Measurements from ENCODE around the gene ZBTB11. TPM values are rescaled to one million over a fixed set of nuclear protein-coding genes. Genes with fewer than 3 reads are reported as not detected.
A peak's percentile ranks its signal among the peaks of the same experiment; 100 is the strongest.
"Not testable (repeated sequence)": the region's sequence is repeated elsewhere in the genome, so short reads cannot be mapped to it uniquely, and the experiment has no call there.

The ZBTB11 gene, protein sequence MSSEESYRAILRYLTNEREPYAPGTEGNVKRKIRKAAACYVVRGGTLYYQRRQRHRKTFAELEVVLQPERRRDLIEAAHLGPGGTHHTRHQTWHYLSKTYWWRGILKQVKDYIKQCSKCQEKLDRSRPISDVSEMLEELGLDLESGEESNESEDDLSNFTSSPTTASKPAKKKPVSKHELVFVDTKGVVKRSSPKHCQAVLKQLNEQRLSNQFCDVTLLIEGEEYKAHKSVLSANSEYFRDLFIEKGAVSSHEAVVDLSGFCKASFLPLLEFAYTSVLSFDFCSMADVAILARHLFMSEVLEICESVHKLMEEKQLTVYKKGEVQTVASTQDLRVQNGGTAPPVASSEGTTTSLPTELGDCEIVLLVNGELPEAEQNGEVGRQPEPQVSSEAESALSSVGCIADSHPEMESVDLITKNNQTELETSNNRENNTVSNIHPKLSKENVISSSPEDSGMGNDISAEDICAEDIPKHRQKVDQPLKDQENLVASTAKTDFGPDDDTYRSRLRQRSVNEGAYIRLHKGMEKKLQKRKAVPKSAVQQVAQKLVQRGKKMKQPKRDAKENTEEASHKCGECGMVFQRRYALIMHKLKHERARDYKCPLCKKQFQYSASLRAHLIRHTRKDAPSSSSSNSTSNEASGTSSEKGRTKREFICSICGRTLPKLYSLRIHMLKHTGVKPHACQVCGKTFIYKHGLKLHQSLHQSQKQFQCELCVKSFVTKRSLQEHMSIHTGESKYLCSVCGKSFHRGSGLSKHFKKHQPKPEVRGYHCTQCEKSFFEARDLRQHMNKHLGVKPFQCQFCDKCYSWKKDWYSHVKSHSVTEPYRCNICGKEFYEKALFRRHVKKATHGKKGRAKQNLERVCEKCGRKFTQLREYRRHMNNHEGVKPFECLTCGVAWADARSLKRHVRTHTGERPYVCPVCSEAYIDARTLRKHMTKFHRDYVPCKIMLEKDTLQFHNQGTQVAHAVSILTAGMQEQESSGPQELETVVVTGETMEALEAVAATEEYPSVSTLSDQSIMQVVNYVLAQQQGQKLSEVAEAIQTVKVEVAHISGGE
- total RNA-seq: 10 to 100 TPM; 24.1 to 25.8 (median 24.8) TPM

GRCh38 chr3:101676765-101677435, at the start of gene ZBTB11:
Gene ZBTB11, minus strand, starts transcription at chr3:101677132. Its CDS starts 218 bp downstream, at chr3:101676914.
- Mint-ChIP-seq H3K4me3 (peak within 1 kb of the TSS; percentile 95), H3K27me3 (ENCODE audit: low read depth) (no peaks in the 10 kb centered on the region), H3K36me3 (ENCODE audit: insufficient read depth) (peaks cover 19% of the 10 kb centered on the region), H3K9me3 (no peaks in the 10 kb centered on the region), H3K4me1 (ENCODE audit: low read depth) (peaks cover 50% of the 10 kb centered on the region)
- peak; percentile 65 to 71 for ATAC-seq
- DNase-seq: peak; percentile 100

DNA sequence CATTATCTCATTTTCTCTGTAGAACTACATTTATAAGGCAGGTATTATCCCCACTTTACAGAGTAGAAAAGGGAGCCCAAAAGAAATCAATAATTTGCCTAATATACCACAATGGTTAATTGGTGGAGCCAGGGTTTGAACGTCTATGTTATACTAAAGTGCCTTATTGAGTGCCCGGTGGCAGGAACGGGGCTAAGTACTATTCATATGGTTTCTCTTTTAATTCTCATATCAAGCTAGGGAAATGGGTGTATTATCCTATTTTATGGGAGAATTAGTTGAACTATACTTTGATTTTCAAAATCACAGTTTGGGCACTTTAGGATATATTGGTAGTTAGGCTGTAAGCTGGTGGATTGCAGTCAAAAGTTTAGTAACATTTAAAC, 49.0 kb upstream of the ZBTB11 start:
- Mint-ChIP-seq H3K4me3 (peak overlapping the region; percentile 91), H3K4me1 (ENCODE audit: low read depth) (peaks cover 34% of the 10 kb centered on the region), H3K27me3 (ENCODE audit: low read depth) (no peaks in the 10 kb centered on the region), H3K9me3 (no peaks in the 10 kb centered on the region), H3K36me3 (ENCODE audit: insufficient read depth) (peaks cover 15% of the 10 kb centered on the region)
- DNase-seq (no peak), ATAC-seq (no peak)

- Mint-ChIP-seq H3K36me3 (ENCODE audit: insufficient read depth) (peaks cover 12% of the 10 kb centered on the region), H3K9me3 (no peaks in the 10 kb centered on the region), H3K4me1 (ENCODE audit: low read depth) (peaks cover 37% of the 10 kb centered on the region), H3K4me3 (peak overlapping the region; percentile 91), H3K27me3 (ENCODE audit: low read depth) (no peaks in the 10 kb centered on the region)
- ATAC-seq (peak; percentile 19 to 20), DNase-seq (no peak)
Observed at GRCh38 chr3:101725194-101725889, 48.4 kb upstream of the ZBTB11 start.

DNA sequence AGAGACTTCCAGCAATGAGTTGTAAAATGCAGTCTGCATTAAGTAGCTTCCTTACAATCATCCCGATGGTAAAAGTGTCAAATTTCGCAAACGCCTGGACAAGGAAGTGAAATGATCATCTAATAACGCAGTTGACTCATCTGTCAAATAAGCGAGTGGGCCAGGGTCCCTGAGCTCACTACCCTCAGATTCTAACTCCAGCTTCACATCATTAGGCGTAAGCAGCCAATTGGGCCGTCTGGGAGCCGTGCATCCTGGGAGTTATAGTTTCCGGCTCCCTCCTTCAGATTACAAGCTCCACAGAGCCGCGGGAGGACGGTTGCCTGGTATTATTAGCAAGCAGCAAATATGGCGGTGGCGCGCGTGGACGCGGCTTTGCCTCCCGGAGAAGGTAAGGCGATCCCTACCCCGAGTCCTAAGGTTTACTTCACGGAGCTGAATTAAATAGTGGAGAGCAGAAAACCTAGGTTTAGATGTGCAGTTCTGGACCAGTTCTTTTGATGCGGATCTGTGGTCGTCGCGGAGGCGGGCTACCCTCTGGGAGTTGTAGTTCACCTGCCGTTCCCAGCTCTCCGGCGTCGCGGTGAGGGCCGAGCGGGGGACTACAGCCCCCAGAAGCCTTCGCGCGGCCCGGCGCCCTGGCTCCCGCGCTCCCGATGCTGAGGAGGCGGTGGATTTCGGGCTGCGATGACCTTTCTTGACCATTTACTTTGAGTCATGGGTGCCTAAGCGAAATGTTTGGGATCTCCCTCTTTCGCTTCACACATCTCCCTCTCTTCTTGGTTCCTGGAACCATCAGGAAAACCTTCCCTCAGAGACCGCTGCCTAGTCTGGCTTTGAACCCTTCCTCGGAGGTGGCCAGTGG, 47.6 kb upstream of the ZBTB11 start, which contains the start of gene CEP97:
Gene CEP97 (plus strand): TSS at position 286 of the 865 bp plus-strand sequence. CDS start 63 bp downstream, at position 349.
- H3K36me3 Mint-ChIP-seq (ENCODE audit: insufficient read depth): peaks cover 12% of the 10 kb centered on the region
- peak; percentile 95 to 98 for ATAC-seq
- no peaks in the 10 kb centered on the region for H3K27me3 Mint-ChIP-seq (ENCODE audit: low read depth)
- DNase-seq: peak; percentile 76
- H3K9me3 Mint-ChIP-seq: no peaks in the 10 kb centered on the region
- H3K4me1 Mint-ChIP-seq (ENCODE audit: low read depth): peaks cover 40% of the 10 kb centered on the region
- H3K4me3 Mint-ChIP-seq: peak within 1 kb of the TSS; percentile 91

DNA sequence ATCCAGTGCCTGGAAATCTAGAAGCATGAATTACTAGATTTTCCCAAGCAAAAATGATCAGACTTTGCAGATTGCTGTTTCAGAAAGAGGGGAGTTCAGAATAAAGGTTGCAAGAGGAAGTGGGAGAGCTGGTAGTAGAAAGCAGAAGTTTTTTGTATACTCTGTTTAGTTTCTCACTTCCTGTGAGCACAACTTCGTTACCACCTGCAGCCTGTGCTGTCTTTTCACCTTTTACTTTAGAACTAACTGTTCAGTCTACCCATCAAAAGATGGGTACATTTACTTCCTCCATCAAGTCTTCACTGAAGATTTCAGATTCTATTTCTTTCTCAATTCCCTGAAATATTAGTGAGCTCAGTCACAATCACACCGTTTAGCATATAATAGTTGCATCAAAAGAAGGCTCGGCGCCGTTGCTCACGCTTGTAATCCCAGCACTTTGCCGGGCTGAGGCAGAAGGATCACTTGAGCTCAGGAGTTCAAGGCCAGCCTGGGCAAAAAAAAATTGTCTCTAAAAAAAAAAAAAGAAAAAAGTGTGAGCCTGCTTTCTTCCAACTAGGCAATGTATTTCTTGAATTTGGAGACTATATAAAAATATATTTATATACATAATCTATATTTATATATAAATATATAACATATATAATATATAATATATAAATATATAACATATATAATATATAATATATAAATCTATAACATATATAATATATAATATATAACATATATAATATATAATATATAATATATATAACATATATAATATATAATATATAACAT, 45.7 kb upstream of the ZBTB11 start:
- Mint-ChIP-seq H3K4me1 (ENCODE audit: low read depth) (peaks cover 40% of the 10 kb centered on the region), H3K27me3 (ENCODE audit: low read depth) (no peaks in the 10 kb centered on the region), H3K4me3 (peak overlapping the region; percentile 22), H3K36me3 (ENCODE audit: insufficient read depth) (peaks cover 4% of the 10 kb centered on the region), H3K9me3 (no peaks in the 10 kb centered on the region)
- no peak for ATAC-seq
- DNase-seq: no peak

- H3K4me1 Mint-ChIP-seq (ENCODE audit: low read depth): peaks cover 36% of the 10 kb centered on the region
- no peaks in the 10 kb centered on the region for H3K27me3 Mint-ChIP-seq (ENCODE audit: low read depth)
- no peaks in the 10 kb centered on the region for H3K36me3 Mint-ChIP-seq (ENCODE audit: insufficient read depth)
- peak overlapping the region; percentile 3 for H3K4me3 Mint-ChIP-seq
- ATAC-seq: peak; percentile 8 to 15
- DNase-seq: no peak
- H3K9me3 Mint-ChIP-seq: no peaks in the 10 kb centered on the region
Observed at GRCh38 chr3:101720851-101721840, 44.2 kb upstream of the ZBTB11 start.

DNA sequence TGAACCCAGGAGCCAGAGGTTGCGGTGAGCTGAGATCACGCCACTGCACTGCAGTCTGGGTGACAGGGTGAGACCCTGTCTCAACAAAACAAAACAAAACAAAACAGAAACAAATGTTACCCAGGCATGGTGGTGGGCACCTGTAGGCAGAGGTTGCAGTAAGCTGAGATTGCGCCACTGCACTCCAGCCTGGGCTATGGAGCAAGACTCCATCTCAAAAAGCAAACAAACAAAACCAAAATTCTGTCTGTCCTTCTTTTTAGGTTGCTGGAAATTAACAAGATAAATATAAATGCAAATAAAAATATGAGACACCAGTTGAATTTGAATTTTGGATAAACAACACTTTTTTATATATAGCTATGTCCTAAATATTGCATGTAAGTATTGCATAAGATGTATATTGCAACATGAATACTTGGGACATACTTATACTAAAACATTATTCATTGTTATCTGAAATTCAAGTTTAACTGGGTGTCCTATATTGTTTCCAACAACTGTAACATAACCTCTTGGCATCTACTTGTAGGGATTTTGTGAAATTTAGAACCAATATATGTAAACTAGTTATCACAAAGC, 42.8 kb upstream of the ZBTB11 start:
- DNase-seq (no peak), ATAC-seq (no peak)
- Mint-ChIP-seq H3K36me3 (ENCODE audit: insufficient read depth) (no peaks in the 10 kb centered on the region), H3K27me3 (ENCODE audit: low read depth) (no peaks in the 10 kb centered on the region), H3K9me3 (no peaks in the 10 kb centered on the region), H3K4me1 (ENCODE audit: low read depth) (peaks cover 30% of the 10 kb centered on the region), H3K4me3 (no peak overlapping the region)

GRCh38 chr3:101718455-101718854, 41.5 kb upstream of the ZBTB11 start:
- no peak for ATAC-seq

GRCh38 chr3:101709126-101709525, 32.2 kb upstream of the ZBTB11 start:
- DNase-seq (no peak), ATAC-seq (no peak)
- Mint-ChIP-seq H3K4me3 (no peak overlapping the region), H3K4me1 (ENCODE audit: low read depth) (no peaks in the 10 kb centered on the region), H3K36me3 (ENCODE audit: insufficient read depth) (peaks cover 2% of the 10 kb centered on the region), H3K9me3 (no peaks in the 10 kb centered on the region), H3K27me3 (ENCODE audit: low read depth) (no peaks in the 10 kb centered on the region)

More at GRCh38 chr3:101718455-101718854, 41.5 kb upstream of the ZBTB11 start:
- Mint-ChIP-seq H3K4me3 (no peak overlapping the region), H3K4me1 (ENCODE audit: low read depth) (peaks cover 25% of the 10 kb centered on the region), H3K27me3 (ENCODE audit: low read depth) (no peaks in the 10 kb centered on the region), H3K36me3 (ENCODE audit: insufficient read depth) (no peaks in the 10 kb centered on the region), H3K9me3 (no peaks in the 10 kb centered on the region)
- DNase-seq: no peak

GRCh38 chr3:101704639-101705038, 27.7 kb upstream of the ZBTB11 start:
- H3K4me3 Mint-ChIP-seq; ATAC-seq; DNase-seq; H3K4me1 Mint-ChIP-seq (ENCODE audit: low read depth); H3K27me3 Mint-ChIP-seq (ENCODE audit: low read depth); H3K9me3 Mint-ChIP-seq; H3K36me3 Mint-ChIP-seq (ENCODE audit: insufficient read depth): not testable (repeated sequence)

DNA sequence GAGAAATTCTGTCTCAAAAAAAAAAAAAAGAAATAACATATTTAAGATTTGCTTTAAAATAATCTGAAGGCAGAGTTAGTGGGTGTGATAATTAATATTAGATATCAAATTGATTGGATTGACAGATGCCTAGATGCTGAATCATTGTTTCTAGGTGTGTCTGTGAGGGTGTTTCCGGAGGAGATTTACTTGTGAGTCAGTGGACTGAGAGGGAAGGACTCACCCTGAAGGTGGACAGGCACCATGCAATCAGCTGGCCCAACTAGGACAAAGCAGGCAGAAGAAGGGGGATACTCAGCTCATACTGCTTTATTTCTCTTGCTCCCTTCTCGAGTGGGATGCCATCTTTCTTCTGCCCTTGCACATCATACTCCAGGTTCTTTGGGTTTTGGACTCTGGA, 26.2 kb upstream of the ZBTB11 start:
- Mint-ChIP-seq H3K4me3 (no peak overlapping the region), H3K4me1 (ENCODE audit: low read depth) (no peaks in the 10 kb centered on the region), H3K27me3 (ENCODE audit: low read depth) (no peaks in the 10 kb centered on the region), H3K36me3 (ENCODE audit: insufficient read depth) (no peaks in the 10 kb centered on the region), H3K9me3 (no peaks in the 10 kb centered on the region)
- no peak for DNase-seq
- ATAC-seq: no peak

Measured in activated T-cell treated with anti-CD3 and anti-CD28 coated beads, Interleukin-2, amount 50 U/mL, for 4 hours (primary cell).